Smooth muscle cell of bladder (primary cell): Measurements from ENCODE around the gene SART3. TPM values are rescaled to one million over a fixed set of nuclear protein-coding genes. Genes with fewer than 3 reads are reported as not detected.

Experiments used
- total RNA-seq: library from RNA; depleted of rRNA; stranded (reverse); fragments of >200 nt; gene quantifications from 2 replicates; pipeline ENCODE4 v1.2.3, GENCODE V29; 2014

SART3 gene, protein sequence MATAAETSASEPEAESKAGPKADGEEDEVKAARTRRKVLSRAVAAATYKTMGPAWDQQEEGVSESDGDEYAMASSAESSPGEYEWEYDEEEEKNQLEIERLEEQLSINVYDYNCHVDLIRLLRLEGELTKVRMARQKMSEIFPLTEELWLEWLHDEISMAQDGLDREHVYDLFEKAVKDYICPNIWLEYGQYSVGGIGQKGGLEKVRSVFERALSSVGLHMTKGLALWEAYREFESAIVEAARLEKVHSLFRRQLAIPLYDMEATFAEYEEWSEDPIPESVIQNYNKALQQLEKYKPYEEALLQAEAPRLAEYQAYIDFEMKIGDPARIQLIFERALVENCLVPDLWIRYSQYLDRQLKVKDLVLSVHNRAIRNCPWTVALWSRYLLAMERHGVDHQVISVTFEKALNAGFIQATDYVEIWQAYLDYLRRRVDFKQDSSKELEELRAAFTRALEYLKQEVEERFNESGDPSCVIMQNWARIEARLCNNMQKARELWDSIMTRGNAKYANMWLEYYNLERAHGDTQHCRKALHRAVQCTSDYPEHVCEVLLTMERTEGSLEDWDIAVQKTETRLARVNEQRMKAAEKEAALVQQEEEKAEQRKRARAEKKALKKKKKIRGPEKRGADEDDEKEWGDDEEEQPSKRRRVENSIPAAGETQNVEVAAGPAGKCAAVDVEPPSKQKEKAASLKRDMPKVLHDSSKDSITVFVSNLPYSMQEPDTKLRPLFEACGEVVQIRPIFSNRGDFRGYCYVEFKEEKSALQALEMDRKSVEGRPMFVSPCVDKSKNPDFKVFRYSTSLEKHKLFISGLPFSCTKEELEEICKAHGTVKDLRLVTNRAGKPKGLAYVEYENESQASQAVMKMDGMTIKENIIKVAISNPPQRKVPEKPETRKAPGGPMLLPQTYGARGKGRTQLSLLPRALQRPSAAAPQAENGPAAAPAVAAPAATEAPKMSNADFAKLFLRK
- total RNA-seq, result 86.1 and 116 TPM in 2 replicates

DNA sequence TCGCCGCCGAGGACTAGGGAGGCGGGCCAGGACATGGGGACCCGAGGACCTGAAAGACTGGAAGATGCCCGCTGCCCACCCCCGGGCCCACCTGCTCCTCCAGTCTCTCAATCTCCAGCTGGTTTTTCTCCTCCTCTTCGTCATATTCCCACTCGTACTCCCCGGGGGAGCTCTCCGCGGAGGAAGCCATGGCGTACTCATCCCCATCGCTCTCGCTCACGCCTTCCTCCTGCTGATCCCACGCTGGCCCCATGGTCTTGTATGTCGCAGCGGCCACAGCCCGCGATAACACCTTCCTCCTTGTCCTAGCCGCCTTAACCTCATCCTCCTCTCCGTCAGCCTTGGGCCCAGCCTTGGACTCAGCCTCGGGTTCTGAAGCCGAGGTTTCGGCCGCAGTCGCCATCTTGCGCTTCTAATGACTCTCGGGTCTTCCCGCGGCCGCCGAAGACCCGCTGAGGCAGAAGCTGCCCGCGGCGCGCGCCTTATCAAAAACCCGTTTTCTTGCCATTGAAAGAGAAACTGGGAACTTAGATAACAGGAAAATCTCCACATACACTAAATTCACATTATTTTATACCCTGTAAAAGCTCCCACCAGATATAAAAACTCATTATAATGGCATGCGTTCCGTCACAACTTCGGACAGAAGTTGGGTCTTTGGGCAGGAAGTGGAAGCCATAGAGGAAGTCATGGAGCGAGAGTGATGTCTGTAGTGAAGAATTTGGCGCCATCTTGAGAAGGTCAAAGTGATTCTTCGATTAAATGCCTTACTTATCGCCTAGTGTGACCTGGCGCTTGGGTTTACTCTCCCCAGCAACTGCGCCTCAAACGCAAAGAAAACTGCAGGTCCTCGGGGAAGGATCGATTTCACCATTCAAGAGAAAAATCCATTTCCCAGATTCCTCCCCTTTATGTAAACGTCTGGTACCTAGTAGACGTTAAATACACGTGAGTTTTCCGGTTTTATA is at the start of gene SART3:
Gene SART3 (minus strand): TSS at position 422 of the 968 bp plus-strand sequence. CDS start 19 bp downstream, at position 403.

DNA sequence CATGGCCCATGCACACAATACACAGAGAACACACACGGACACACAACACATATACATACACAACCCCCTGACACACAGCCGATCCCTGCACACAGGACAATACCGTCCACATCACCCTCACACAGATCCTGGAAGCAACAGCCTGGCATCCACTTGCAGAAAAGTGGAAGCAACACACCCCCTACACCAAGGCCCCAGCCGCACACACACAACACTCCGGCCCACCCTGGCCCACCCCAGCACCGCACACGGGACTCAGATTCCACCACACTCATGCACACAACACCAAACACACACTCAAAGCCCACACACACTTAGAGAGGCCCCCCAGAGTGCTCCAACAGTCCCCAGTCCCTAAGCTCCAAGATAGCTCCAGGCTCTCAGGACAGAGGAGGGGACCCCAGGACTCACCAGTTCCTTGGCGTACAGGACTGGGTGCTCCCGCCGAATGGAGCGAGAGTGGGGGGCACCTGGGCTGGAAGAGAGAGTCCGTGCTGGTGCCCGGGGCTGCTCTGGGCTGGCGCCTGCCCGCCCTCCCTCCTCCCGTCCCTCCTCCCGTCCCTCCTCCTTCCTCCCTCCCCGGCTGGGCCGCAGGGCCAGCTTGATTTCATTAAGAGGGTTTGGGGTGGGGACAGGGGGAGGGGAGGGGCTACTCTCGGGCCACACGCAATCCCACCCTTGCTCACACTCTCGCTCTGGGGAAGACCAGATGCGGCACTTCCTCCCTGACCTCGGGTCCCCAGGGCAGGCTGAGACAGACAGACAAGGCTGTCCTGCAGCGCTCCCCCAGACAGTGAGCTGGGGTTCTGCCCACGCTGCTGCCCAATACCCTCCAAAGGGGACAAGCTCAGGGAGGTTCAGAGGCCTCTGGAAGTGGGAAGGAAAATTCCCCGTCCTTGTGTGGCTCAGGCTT is 36.8 kb upstream of the SART3 start, which contains the start of gene TMEM119:
Gene TMEM119 (minus strand): TSS at position 526 of the 913 bp plus-strand sequence. CDS start 5,701 bp downstream, outside the sequence.

DNA sequence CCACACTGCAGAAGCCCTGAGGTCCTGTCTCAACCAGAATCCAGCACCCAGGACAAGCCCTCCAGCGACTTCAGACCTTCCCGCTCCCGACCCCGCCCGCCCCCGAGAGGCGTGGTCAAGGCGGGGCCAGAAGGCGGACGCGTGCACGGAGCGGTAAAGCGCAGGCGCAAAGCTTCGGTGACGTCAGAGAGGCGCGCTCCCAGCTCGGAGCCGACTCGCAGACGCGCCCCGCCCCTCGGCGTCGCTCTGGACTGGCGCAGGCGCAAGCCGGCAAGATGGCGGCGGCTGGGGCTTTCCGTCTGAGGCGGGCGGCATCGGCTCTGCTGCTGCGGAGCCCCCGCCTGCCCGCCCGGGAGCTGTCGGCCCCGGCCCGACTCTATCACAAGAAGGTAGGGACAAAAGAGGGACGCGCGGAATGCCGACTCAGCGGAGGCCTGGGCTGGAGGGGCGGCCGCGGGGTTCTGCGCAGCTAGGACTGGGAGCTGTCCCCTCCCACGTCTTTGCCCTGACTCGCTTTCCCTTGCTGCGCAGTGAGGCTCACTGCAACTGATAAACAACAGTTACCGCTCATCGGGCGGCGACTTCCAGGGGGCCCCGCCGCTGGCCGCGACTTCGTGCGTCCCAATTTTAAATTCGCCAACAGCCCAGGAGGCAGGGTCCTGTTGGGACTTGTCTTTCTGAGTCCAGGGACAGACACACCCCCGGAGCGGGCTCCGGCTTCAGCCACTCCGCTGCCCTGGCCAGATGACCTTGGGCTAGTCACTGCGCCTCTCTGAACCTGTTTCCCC is 1.6 kb upstream of the SART3 start, which contains the start of gene ISCU:
Gene ISCU (plus strand): TSS at position 249 of the 788 bp plus-strand sequence. CDS start 27 bp downstream, at position 276.

DNA sequence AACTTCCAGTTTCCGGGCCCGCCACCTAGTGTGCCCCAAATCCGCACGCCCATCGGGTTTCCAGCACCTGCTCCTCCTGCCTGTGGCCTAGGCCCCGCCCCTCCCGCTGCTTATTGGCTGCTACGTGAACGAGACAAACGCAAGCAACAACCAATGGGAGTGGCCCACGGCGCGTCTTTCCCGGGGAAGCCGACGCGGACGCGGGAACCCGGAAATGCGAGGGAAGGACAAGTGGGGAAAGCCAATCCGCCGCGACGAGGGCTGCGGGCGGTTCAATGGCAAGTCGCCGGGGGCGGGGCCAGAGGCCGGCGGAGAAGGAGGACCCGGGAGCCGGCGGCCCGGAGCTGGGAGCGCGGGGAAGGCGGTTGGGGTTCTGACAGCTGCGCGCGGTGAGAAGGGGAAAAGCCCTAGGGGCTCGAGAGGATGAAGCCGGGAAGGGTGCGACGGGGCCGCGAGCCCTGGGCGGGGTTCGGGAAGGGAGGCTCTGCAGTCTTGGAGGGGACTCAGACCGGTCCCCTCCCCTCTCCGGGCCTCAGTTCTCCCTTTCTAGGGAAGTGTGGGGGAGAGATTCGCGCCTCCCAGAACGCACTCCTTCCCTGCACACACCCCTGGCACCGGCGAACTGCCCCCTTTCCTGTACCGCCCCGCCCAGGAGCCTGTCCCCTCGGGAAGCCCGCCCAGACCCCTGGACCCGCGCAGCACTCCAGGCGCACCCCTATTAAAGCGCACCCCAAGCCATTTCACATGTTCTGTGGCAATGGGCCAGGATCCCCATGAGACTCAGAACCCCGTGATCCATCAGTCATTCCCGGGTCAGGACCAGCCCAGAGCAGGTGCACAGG is 45.8 kb downstream of the SART3 start, which contains the start of gene FICD:
Gene FICD (plus strand): TSS at position 305 of the 842 bp plus-strand sequence. CDS start 1,696 bp downstream, outside the sequence.

Other genes starting within 250 kb of the SART3 start
- 0.09 and 0.14 TPM in 2 replicates for gene CMKLR1, start 221.9 kb downstream of the SART3 start, total RNA-seq
- gene FICD, start 45.9 kb downstream of the SART3 start, total RNA-seq, result 12.0 and 12.2 TPM in 2 replicates
- gene ISCU, start 1.4 kb upstream of the SART3 start, total RNA-seq, result 159 and 189 TPM in 2 replicates
- 44.5 and 62.7 TPM in 2 replicates for gene TMEM119, start 36.9 kb upstream of the SART3 start, total RNA-seq
- 0.85 and 2.0 TPM in 2 replicates for gene SELPLG, start 72.7 kb upstream of the SART3 start, total RNA-seq
- 141 and 199 TPM in 2 replicates for gene CORO1C, start 170.3 kb upstream of the SART3 start, total RNA-seq